ENCODE data around the gene PER2. TPM values are rescaled to one million over a fixed set of nuclear protein-coding genes. Genes with fewer than 3 reads are reported as not detected.

PER2 gene
- total and polyA plus RNA-seq, 4 donors, result 5.5 to 9.9 (median 9.3) TPM

DNA sequence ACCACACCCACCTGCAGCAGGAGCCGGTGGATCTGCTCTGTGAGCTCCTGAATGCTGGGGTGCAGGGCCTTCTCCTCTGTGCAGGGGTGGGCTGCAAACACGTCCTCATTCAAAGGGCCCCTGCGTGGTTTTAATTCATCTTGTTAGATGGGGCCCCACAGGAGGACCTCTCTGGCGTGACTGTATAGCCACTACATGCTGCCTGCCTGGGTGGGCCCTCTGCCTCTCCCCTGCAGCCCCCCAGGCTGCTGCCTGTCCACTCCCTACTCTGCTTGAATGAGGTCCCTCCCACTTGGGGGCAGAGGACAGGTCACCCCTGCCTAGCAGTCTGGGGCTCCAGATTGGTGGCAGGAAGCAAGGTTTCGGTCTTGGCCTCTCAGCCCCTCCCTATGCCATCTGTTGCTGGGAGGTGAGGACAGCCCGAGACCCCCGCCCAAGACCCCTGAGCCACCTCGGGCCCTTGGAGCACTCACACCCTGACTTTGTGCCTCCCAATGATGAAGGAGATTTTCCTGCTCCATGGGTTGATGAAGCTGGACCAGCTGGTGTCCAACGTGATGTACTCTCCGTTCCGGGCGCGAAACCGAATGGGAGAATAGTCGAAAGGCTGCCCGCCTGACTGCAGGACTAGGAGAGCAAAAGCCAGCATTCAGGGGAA lies 26.6 kb downstream of the PER2 start:
- 85% methylated on average over 16 of the region's 16 CpGs for WGBS (ENCODE audit: insufficient coverage)
- H3K4me3 ChIP-seq (ENCODE audit: low read depth, low read length), result no peak overlapping the region
- H3K27ac ChIP-seq (ENCODE audit: low read depth, low read length), result no peak overlapping the region
- H3K36me3 ChIP-seq (ENCODE audit: control insufficient read depth, insufficient read depth, low read length), result peaks cover 85% of the 10 kb centered on the region
- DNase-seq (ENCODE audit: low read depth in 4 of 6, low spot score in 6 of 6), result no peak
- peaks cover 37% of the 10 kb centered on the region for H3K4me1 ChIP-seq (ENCODE audit: control insufficient read depth, insufficient read depth, low read length)
- H3K27me3 ChIP-seq (ENCODE audit: control insufficient read depth, insufficient read depth, low read length), result no peaks in the 10 kb centered on the region
- H3K9me3 ChIP-seq (ENCODE audit: control insufficient read depth, insufficient read depth, low read length), result no peaks in the 10 kb centered on the region

GRCh38 chr2:238260883-238261282 lies 27.5 kb downstream of the PER2 start:
- H3K4me3 ChIP-seq (ENCODE audit: low read depth, low read length), result no peak overlapping the region
- H3K27ac ChIP-seq (ENCODE audit: low read depth, low read length), result no peak overlapping the region
- H3K9me3 ChIP-seq (ENCODE audit: control insufficient read depth, insufficient read depth, low read length), result no peaks in the 10 kb centered on the region
- peaks cover 86% of the 10 kb centered on the region for H3K36me3 ChIP-seq (ENCODE audit: control insufficient read depth, insufficient read depth, low read length)
- WGBS (ENCODE audit: insufficient coverage), result 41% methylated on average over 18 of the region's 18 CpGs
- peak in 2 of 6 donors; percentile 50 to 55 for DNase-seq (ENCODE audit: low read depth in 4 of 6, low spot score in 6 of 6)
- H3K27me3 ChIP-seq (ENCODE audit: control insufficient read depth, insufficient read depth, low read length), result no peaks in the 10 kb centered on the region
- peaks cover 37% of the 10 kb centered on the region for H3K4me1 ChIP-seq (ENCODE audit: control insufficient read depth, insufficient read depth, low read length)

DNA sequence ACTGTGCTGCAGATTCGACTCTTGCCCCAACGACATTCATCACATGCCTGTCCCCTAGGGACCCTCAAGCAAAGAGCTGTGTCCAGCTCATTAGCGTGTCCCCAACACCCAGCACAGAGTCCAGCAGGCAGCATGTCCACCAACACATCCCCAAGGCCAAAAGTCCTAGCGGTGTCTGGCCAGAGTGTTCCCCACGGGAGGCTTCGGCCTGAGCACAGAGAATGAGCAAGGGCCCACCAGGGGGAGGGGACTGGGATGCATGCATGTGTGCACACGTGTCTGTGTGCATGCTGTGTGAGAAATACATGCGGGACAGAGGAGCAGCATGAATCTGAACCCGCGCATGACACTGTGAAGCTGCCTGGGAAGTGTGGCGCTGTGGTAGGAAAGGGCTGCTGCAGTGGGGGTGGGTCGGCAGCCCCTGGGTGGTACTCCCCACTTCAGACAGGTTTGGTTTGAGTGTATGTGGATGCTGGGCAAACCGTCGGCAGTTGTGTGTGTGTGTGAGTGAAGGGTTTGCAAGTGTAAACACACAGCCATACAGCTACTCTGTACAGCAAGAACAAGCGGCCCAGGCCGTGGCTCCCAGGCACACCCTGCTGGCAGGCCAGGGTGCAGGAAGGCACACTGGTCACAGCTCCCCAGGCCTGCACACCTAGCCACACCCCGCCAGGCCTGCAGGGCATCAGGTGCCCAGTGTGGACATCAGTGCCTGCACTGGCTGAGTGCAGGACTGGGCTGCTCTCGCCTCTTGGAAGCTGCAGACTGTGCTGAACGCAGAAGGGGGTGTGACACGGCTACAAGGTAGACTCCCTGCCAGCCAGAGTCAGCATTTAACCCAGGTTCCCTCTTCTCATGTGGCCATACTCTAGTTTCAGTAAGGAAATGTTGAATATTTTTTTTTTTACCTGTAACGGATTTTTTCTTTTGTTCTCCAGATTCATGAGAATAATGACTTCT lies 29.1 kb downstream of the PER2 start:
- no peak overlapping the region for H3K27ac ChIP-seq (ENCODE audit: low read depth, low read length)
- H3K9me3 ChIP-seq (ENCODE audit: control insufficient read depth, insufficient read depth, low read length), result no peaks in the 10 kb centered on the region
- no peak for DNase-seq (ENCODE audit: low read depth in 4 of 6, low spot score in 6 of 6)
- peaks cover 37% of the 10 kb centered on the region for H3K4me1 ChIP-seq (ENCODE audit: control insufficient read depth, insufficient read depth, low read length)
- H3K4me3 ChIP-seq (ENCODE audit: low read depth, low read length), result no peak overlapping the region
- peaks cover 91% of the 10 kb centered on the region for H3K36me3 ChIP-seq (ENCODE audit: control insufficient read depth, insufficient read depth, low read length)
- H3K27me3 ChIP-seq (ENCODE audit: control insufficient read depth, insufficient read depth, low read length), result no peaks in the 10 kb centered on the region
- WGBS (ENCODE audit: insufficient coverage), result 87% methylated on average over 17 of the region's 21 CpGs

GRCh38 chr2:238257786-238258700 lies 30.4 kb downstream of the PER2 start:
- Histone ChIP-seq H3K27ac (ENCODE audit: low read depth, low read length) (no peak overlapping the region), H3K27me3 (ENCODE audit: control insufficient read depth, insufficient read depth, low read length) (no peaks in the 10 kb centered on the region), H3K9me3 (ENCODE audit: control insufficient read depth, insufficient read depth, low read length) (no peaks in the 10 kb centered on the region), H3K4me1 (ENCODE audit: control insufficient read depth, insufficient read depth, low read length) (peaks cover 25% of the 10 kb centered on the region), H3K4me3 (ENCODE audit: low read depth, low read length) (no peak overlapping the region), H3K36me3 (ENCODE audit: control insufficient read depth, insufficient read depth, low read length) (peaks cover 93% of the 10 kb centered on the region)
- WGBS (ENCODE audit: insufficient coverage), result 93% methylated on average over 15 of the region's 15 CpGs
- DNase-seq (ENCODE audit: low read depth in 4 of 6, low spot score in 6 of 6), result no peak

DNA sequence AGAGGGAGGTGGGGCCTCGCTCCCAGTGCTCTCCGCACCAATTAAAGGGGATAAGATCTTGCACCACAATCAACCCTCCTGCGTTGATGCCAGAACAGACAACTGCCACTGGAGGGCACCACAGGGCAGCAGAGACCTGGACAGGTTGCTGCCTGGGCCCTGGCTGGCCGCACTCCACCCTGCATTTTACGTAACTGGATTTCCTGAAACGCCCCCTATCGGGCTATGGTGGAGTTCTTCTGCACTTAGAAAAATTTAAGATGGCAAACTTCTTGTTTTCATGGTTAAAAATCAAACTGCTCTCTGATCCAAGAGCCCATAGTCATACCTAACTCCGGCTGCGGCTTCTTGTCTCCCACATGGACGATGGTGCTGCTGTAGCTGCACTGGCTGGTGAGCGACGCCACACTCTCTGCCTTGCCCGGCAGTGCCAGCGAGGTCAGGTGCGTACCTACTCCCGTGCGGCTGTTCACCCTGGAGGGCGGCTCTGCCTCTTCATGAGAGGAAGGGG lies 31.8 kb downstream of the PER2 start:
- peaks cover 13% of the 10 kb centered on the region for H3K4me1 ChIP-seq (ENCODE audit: control insufficient read depth, insufficient read depth, low read length)

DNA sequence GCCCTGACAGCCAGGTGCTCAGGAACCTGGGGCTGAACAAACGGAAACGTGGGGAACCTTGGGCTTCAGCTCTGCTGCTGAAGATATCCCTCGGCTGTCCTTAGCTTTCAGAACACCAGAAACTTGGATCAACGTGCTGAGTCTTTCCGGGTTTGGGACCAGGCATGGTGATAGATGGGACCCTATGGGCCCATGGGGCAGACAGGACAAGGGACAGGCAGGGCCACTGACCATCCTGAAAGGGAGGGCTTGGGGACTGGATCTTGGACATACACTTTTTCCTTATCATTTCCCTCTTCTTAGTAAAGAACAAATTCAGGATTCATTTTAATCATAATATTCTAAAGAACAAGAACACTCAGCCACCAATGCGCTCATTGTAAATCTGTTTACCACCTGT lies 32.3 kb downstream of the PER2 start:
- WGBS (ENCODE audit: insufficient coverage), result 90% methylated on average over 5 of the region's 6 CpGs
- no peak for DNase-seq (ENCODE audit: low read depth in 4 of 6, low spot score in 6 of 6)
- H3K27me3 ChIP-seq (ENCODE audit: control insufficient read depth, insufficient read depth, low read length), result no peaks in the 10 kb centered on the region
- H3K36me3 ChIP-seq (ENCODE audit: control insufficient read depth, insufficient read depth, low read length), result peaks cover 94% of the 10 kb centered on the region
- H3K9me3 ChIP-seq (ENCODE audit: control insufficient read depth, insufficient read depth, low read length), result no peaks in the 10 kb centered on the region
- H3K27ac ChIP-seq (ENCODE audit: low read depth, low read length), result no peak overlapping the region
- H3K4me1 ChIP-seq (ENCODE audit: control insufficient read depth, insufficient read depth, low read length), result peaks cover 8% of the 10 kb centered on the region
- no peak overlapping the region for H3K4me3 ChIP-seq (ENCODE audit: low read depth, low read length)

More for the DNA sequence above, 31.8 kb downstream of the PER2 start:
- peak in 2 of 6 donors; percentile 71 to 87 for DNase-seq (ENCODE audit: low read depth in 4 of 6, low spot score in 6 of 6)
- no peak overlapping the region for H3K4me3 ChIP-seq (ENCODE audit: low read depth, low read length)
- H3K9me3 ChIP-seq (ENCODE audit: control insufficient read depth, insufficient read depth, low read length), result no peaks in the 10 kb centered on the region
- H3K36me3 ChIP-seq (ENCODE audit: control insufficient read depth, insufficient read depth, low read length), result peaks cover 94% of the 10 kb centered on the region
- H3K27ac ChIP-seq (ENCODE audit: low read depth, low read length), result no peak overlapping the region
- WGBS (ENCODE audit: insufficient coverage), result 46% methylated on average over 12 of the region's 18 CpGs
- no peaks in the 10 kb centered on the region for H3K27me3 ChIP-seq (ENCODE audit: control insufficient read depth, insufficient read depth, low read length)

DNA sequence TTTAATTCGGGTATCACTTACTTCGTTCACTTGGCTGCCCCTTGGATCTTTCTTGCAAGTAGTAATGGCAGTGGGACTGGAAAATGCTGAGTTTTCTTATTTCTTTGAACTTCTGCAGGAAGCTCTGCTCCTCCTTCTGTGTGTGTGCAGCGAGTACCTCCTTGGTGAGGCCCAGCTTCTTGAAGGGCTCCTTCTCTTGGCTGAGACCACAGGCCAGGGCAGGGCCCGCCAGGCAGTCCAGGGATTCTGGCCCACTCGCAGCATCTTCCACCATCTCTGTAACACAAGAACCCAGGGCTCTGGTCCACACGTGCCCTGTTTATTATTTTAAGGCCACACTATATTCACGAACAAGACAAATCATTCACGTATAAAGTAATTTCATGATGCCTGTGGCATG lies 32.8 kb downstream of the PER2 start:
- peaks cover 94% of the 10 kb centered on the region for H3K36me3 ChIP-seq (ENCODE audit: control insufficient read depth, insufficient read depth, low read length)
- H3K27me3 ChIP-seq (ENCODE audit: control insufficient read depth, insufficient read depth, low read length), result no peaks in the 10 kb centered on the region
- H3K27ac ChIP-seq (ENCODE audit: low read depth, low read length), result no peak overlapping the region
- DNase-seq (ENCODE audit: low read depth in 4 of 6, low spot score in 6 of 6), result no peak
- H3K9me3 ChIP-seq (ENCODE audit: control insufficient read depth, insufficient read depth, low read length), result no peaks in the 10 kb centered on the region
- no peak overlapping the region for H3K4me3 ChIP-seq (ENCODE audit: low read depth, low read length)
- 97% methylated on average over 7 of the region's 8 CpGs for WGBS (ENCODE audit: insufficient coverage)
- peaks cover 3% of the 10 kb centered on the region for H3K4me1 ChIP-seq (ENCODE audit: control insufficient read depth, insufficient read depth, low read length)

GRCh38 chr2:238255151-238255551 lies 33.3 kb downstream of the PER2 start:
- Histone ChIP-seq H3K4me1 (ENCODE audit: control insufficient read depth, insufficient read depth, low read length) (no peaks in the 10 kb centered on the region), H3K4me3 (ENCODE audit: low read depth, low read length) (no peak overlapping the region), H3K27me3 (ENCODE audit: control insufficient read depth, insufficient read depth, low read length) (no peaks in the 10 kb centered on the region), H3K9me3 (ENCODE audit: control insufficient read depth, insufficient read depth, low read length) (no peaks in the 10 kb centered on the region), H3K36me3 (ENCODE audit: control insufficient read depth, insufficient read depth, low read length) (peaks cover 93% of the 10 kb centered on the region), H3K27ac (ENCODE audit: low read depth, low read length) (no peak overlapping the region)
- WGBS (ENCODE audit: insufficient coverage), result 84% methylated on average over 6 of the region's 6 CpGs
- no peak for DNase-seq (ENCODE audit: low read depth in 4 of 6, low spot score in 6 of 6)

GRCh38 chr2:238254095-238254723 lies 34.2 kb downstream of the PER2 start:
- H3K9me3 ChIP-seq (ENCODE audit: control insufficient read depth, insufficient read depth, low read length), result no peaks in the 10 kb centered on the region
- H3K27ac ChIP-seq (ENCODE audit: low read depth, low read length), result no peak overlapping the region
- 79% methylated on average over 2 of the region's 4 CpGs for WGBS (ENCODE audit: insufficient coverage)
- no peak for DNase-seq (ENCODE audit: low read depth in 4 of 6, low spot score in 6 of 6)
- H3K36me3 ChIP-seq (ENCODE audit: control insufficient read depth, insufficient read depth, low read length), result peaks cover 94% of the 10 kb centered on the region
- H3K4me3 ChIP-seq (ENCODE audit: low read depth, low read length), result no peak overlapping the region
- H3K4me1 ChIP-seq (ENCODE audit: control insufficient read depth, insufficient read depth, low read length), result no peaks in the 10 kb centered on the region
- H3K27me3 ChIP-seq (ENCODE audit: control insufficient read depth, insufficient read depth, low read length), result no peaks in the 10 kb centered on the region

All from spinal cord (tissue), 10 donors.